ENCODE data around the gene TCF3.
"Not testable (repeated sequence)": the region's sequence is repeated elsewhere in the genome, so short reads cannot be mapped to it uniquely, and the experiment has no call there.

The TCF3 gene

GRCh38 chr19:1650650-1651567, 1.5 kb downstream of the TCF3 start:
- no peak for DNase-seq

- DNase-seq: no peak
Observed at GRCh38 chr19:1649706-1650649, 2.4 kb downstream of the TCF3 start.

GRCh38 chr19:1648920-1649541, 3.4 kb downstream of the TCF3 start:
- no peak for DNase-seq

GRCh38 chr19:1648459-1648849, 4.0 kb downstream of the TCF3 start:
- no peak for DNase-seq

- DNase-seq: no peak
Observed at GRCh38 chr19:1647501-1648458, 4.6 kb downstream of the TCF3 start.

- DNase-seq: no peak
Observed at GRCh38 chr19:1646659-1647453, 5.6 kb downstream of the TCF3 start.

GRCh38 chr19:1646149-1646548, 6.3 kb downstream of the TCF3 start:
- DNase-seq: no peak

GRCh38 chr19:1645299-1645698, 7.1 kb downstream of the TCF3 start:
- DNase-seq: no peak

GRCh38 chr19:1644070-1644469, 8.3 kb downstream of the TCF3 start:
- no peak for DNase-seq

- not testable (repeated sequence) for DNase-seq
Observed at GRCh38 chr19:1640893-1641448, 11.4 kb downstream of the TCF3 start.

- no peak for DNase-seq
Observed at GRCh38 chr19:1636325-1637236, 15.8 kb downstream of the TCF3 start.

- DNase-seq: no peak
Observed at GRCh38 chr19:1634938-1635243, 17.5 kb downstream of the TCF3 start.

- no peak for DNase-seq
Observed at GRCh38 chr19:1634242-1634937, 18.0 kb downstream of the TCF3 start.

- no peak for DNase-seq
Observed at GRCh38 chr19:1633269-1633826, 19.1 kb downstream of the TCF3 start.

GRCh38 chr19:1632462-1633268, 19.8 kb downstream of the TCF3 start:
- DNase-seq: no peak

- no peak for DNase-seq
Observed at GRCh38 chr19:1631557-1632100, 20.8 kb downstream of the TCF3 start.

GRCh38 chr19:1630811-1631210, 21.6 kb downstream of the TCF3 start:
- no peak for DNase-seq

GRCh38 chr19:1630012-1630411, 22.4 kb downstream of the TCF3 start:
- DNase-seq: no peak
